A549 treated with Mapracorat at 1 μM for 4 hours (cell line): Measurements from ENCODE around the gene HID1. TPM values are rescaled to one million over a fixed set of nuclear protein-coding genes. Genes with fewer than 3 reads are reported as not detected.

Source experiments
- total RNA-seq: library from RNA; stranded (reverse); fragments of 200-300 nt; extraction: Qiagen RNA extraction; gene quantifications from 5 replicates; pipeline ENCODE4 v1.2.3, GENCODE V29; 2022

The HID1 gene, protein sequence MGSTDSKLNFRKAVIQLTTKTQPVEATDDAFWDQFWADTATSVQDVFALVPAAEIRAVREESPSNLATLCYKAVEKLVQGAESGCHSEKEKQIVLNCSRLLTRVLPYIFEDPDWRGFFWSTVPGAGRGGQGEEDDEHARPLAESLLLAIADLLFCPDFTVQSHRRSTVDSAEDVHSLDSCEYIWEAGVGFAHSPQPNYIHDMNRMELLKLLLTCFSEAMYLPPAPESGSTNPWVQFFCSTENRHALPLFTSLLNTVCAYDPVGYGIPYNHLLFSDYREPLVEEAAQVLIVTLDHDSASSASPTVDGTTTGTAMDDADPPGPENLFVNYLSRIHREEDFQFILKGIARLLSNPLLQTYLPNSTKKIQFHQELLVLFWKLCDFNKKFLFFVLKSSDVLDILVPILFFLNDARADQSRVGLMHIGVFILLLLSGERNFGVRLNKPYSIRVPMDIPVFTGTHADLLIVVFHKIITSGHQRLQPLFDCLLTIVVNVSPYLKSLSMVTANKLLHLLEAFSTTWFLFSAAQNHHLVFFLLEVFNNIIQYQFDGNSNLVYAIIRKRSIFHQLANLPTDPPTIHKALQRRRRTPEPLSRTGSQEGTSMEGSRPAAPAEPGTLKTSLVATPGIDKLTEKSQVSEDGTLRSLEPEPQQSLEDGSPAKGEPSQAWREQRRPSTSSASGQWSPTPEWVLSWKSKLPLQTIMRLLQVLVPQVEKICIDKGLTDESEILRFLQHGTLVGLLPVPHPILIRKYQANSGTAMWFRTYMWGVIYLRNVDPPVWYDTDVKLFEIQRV
- 10.4 to 15.2 TPM (median 13.9 TPM) in 5 replicates for total RNA-seq

DNA sequence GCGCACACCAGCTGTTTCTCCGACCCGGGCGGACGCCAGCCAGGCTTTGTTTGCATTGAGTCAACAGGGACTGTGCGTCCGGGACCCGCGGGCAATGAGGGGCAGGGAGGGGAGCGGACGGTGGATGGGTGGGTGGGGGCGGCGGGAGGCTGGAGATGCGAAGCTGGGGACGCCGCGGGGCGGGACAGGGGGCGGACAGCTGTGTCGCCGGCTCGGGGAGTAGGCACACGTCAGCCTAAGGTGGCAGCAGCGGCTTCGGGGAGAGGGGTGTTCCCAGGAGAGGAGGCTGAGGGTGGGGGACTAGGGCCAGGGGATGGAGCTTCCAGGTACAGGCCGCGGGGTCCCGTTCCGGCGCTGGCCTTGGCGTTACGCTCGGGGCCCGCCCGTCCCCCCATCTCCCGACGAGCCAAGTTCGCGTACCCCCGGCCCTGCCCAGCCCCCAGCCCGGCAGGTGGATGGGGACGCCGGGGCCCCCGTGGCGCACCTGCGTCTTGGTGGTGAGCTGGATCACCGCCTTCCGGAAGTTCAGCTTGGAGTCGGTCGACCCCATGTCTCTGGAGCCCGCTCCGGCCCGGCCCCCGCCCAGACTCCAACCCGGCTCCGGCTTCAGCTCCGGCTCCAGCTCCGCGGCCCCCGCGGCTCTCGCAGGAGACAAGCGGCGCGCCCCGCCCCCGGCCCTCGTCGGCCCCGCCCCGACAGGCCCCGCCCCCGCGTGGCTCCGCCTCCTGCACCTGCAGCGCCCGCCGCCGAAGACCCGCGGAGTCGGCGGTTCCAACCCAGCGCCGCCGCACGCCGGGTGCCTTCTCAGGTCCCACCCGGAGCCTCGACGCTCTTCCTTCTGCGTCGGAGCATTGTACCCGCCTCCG is at the start of gene HID1:
TSS of gene HID1 (minus strand) at position 653 of the 866 bp plus-strand sequence. CDS start at position 550, 103 bp downstream.

DNA sequence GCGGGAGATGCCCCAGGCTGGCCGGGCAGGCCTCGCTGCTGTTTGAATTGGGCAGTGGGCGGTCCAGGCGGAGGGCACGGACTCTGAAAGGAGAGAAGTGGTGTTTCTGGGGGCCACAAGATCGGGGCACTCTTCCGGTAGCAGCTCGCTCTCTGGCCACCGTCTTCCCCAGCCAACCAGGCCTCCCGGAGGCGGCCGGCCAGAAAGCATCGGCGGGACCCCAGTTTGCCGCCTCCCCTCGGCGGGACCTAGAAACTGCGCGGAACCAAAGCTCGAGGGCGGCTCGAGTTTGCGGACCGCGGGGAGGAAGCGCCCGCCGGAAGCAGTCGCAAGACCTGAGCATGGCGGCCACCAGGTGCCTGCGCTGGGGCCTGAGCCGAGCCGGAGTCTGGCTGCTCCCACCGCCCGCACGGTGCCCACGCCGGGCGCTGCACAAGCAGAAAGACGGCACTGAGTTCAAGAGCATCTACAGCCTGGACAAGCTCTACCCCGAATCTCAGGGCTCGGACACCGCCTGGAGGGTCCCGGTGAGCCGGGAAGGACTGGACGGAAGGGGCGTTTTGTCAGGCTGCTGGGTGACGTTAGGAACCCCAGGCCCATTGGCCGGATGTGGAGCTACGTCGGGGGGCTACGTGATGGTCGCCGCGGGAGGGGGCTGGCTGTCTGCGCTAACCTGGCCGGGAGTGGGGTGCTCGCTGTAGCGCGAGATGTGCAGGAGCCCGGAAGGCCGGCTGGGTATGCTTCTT is 40.0 kb upstream of the HID1 start, which contains the start of gene MRPL58:
TSS of gene MRPL58 (plus strand) at position 325 of the 746 bp plus-strand sequence. CDS start at position 342, 17 bp downstream.

GRCh38 chr17:74987418-74987908 is 14.9 kb upstream of the HID1 start, which contains the start of gene CDR2L:
TSS of gene CDR2L (plus strand) at chr17:74987632. CDS start at chr17:74988044, 412 bp downstream.

DNA sequence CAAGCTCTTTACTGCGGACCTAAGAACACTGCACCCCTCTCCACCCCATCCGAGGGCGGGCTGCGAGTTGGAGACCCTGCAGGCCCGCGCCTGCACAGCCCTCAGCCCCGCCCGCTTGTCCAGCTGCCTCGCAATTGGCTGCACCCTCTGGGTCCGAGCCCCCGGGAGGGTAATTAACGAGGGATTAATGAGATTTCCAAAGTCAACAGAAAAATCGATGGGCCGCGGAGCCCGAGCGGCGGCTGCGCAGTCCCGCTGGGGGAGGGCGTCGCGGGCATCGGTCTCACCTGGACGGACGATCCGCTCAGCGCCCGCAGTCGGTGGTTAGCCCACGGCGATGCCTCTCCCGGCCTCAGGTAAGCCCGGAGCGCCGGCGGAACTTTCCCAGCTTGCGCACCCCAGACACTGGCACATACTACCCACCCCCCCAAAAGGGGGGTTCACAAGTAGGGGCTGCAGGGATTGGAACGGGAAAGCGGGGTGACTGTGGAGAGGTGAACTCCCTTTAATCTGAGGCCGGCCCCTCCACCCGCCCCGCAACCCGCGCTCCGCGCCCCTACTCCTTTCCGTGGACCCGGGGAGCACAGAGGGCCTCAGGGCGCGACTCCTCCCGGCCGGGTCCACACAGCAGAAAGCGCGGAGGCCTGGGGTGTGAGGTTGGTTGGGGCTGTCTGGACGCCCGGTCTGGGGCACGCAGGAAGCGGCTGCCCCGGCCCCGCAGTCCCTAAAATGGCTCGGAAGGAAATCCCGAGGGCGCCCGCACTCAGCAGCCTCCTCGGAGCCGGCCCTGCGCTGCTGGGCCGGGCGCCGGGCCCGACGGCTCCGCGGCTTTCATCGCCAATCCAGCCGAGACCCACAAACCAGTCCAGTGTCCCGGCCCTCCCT is 36.7 kb downstream of the HID1 start, which contains the start of gene OTOP3:
TSS of gene OTOP3 (plus strand) at position 314 of the 885 bp plus-strand sequence. CDS start at position 338, 24 bp downstream.

DNA sequence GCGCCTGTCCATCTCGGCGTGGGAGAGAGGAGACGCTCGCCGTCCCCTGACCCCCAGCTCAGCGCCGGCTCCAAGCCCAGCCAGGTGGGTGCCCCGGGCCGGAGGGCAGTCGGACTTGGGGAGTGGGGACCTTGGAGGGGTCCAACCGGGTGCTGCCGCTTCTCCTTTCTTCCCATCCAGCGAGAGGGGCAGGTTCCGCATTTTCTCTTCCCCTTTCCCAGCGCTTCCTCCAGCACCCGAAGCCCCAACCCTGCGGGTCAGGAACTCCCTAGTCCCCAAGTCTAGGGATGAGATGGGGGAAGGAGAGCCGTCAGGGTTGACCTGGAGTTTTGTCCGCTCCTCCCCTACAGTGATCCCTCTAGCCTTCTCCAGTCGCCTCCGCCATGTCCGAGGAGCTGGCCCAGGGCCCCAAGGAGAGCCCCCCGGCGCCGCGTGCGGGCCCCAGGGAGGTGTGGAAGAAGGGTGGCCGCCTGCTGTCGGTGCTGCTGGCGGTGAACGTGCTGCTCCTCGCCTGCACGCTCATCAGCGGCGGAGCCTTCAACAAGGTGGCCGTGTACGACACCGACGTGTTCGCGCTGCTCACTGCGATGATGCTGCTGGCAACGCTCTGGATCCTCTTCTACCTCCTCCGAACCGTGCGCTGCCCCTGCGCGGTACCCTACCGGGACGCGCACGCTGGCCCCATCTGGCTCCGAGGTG is 48.2 kb downstream of the HID1 start, which contains the start of gene OTOP2:
TSS of gene OTOP2 (plus strand) at position 24 of the 699 bp plus-strand sequence. CDS start at position 384, 360 bp downstream.

DNA sequence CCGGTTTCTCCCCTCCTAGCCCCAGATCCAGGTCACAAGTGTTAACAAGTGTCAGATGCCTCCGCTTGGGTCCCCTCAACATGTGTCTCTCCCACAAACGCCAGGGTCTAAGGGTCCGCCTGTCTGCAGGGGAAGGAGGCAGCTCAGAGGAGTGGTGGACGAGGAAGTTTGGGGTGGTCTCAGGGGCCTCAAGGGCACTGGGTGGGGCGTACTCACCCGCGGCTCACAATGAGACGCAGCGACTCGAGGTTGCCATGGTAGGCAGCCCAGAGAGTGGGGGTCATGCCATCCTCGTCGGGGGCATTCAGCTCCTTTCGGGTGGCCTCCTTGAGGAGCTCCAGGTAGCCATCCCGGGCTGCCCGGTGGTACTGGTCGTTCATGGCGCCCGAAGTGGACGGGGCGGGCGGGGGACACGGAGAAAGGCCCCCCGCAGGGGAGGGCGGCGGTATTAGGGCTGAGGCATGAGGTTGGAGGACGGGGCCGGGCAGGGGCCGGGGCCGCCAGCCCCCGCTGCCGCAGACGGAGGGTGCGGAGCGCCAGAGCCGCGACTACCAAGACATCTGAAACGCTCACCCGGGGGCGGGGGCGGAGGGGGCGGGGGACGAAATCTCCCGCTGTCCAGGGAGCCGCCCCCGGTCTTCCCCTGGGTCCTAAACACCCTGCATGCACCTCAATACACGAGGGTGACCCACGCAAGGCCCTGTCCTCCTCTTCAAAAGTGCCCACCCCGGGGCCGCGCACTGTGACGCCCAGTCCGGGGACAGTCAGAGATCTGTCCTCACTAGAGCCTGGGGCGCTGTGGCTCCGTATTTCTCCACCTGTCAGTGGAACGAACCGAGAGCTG is 49.6 kb downstream of the HID1 start, which contains the start of gene USH1G:
TSS of gene USH1G (minus strand) at position 562 of the 844 bp plus-strand sequence. CDS start at position 380, 182 bp downstream.

Other genes starting within 250 kb of the HID1 start
- gene RAB37, start 235.5 kb downstream of the HID1 start, total RNA-seq: 0.81 to 1.8 TPM (median 1.1 TPM) in 5 replicates
- 34.4 to 43.9 TPM (median 41.5 TPM) in 5 replicates for gene NHERF1, start 224.1 kb downstream of the HID1 start, total RNA-seq
- 49.2 to 57.5 TPM (median 55.3 TPM) in 5 replicates for gene NAT9, start 196.4 kb downstream of the HID1 start, total RNA-seq
- gene GRIN2C, start 112.9 kb downstream of the HID1 start, total RNA-seq: 0.16 to 0.65 TPM (median 0.23 TPM) in 5 replicates
- 47.2 to 74.4 TPM (median 64.0 TPM) in 5 replicates for gene FDXR, start 99.8 kb downstream of the HID1 start, total RNA-seq
- gene FADS6, start 79.1 kb downstream of the HID1 start, total RNA-seq: not detected in 5 replicates
- 0.07 to 0.12 TPM (median 0.09 TPM) in 5 replicates for gene USH1G, start 49.5 kb downstream of the HID1 start, total RNA-seq
- gene OTOP2, start 48.5 kb downstream of the HID1 start, total RNA-seq: 0.08 to 0.10 TPM in 2 of 5 replicates, not detected in the others
- not detected in 5 replicates for gene OTOP3, start 36.9 kb downstream of the HID1 start, total RNA-seq
- gene CDR2L, start 14.9 kb upstream of the HID1 start, total RNA-seq: 57.0 to 76.4 TPM (median 74.4 TPM) in 5 replicates
- gene MRPL58, start 39.9 kb upstream of the HID1 start, total RNA-seq: 74.6 to 83.6 TPM (median 77.6 TPM) in 5 replicates
- gene ATP5PD, start 74.2 kb upstream of the HID1 start, total RNA-seq: 461 to 610 TPM (median 475 TPM) in 5 replicates
- 29.0 to 32.7 TPM (median 31.2 TPM) in 5 replicates for gene KCTD2, start 74.5 kb upstream of the HID1 start, total RNA-seq
- 22.0 to 35.0 TPM (median 31.0 TPM) in 5 replicates for gene SLC16A5, start 115.2 kb upstream of the HID1 start, total RNA-seq
- gene ARMC7, start 137.2 kb upstream of the HID1 start, total RNA-seq: 15.8 to 20.6 TPM (median 17.5 TPM) in 5 replicates
- 86.4 to 137 TPM (median 131 TPM) in 5 replicates for gene NT5C, start 159.0 kb upstream of the HID1 start, total RNA-seq
- gene JPT1, start 181.8 kb upstream of the HID1 start, total RNA-seq: 721 to 863 TPM (median 776 TPM) in 5 replicates
- 342 to 401 TPM (median 370 TPM) in 5 replicates for gene SUMO2, start 210.2 kb upstream of the HID1 start, total RNA-seq
- 93.6 to 108 TPM (median 95.6 TPM) in 5 replicates for gene NUP85, start 232.9 kb upstream of the HID1 start, total RNA-seq